HG02870 (cell line): Measurements from ENCODE around the gene DMPK.
A peak's percentile ranks its signal among the peaks of the same experiment; 100 is the strongest.

Experiments used
- ATAC-seq: cut with Tn5 transposase; IDR thresholded peaks from one replicate; pipeline ENCODE4 v1.9.1; 2021; ENCODE audit warnings: mild to moderate bottlenecking, moderate library complexity; ENCODE audit not compliant: unreplicated experiment

The DMPK gene

GRCh38 chr19:45789035-45789786 is 6.9 kb upstream of the DMPK start:
- no peak for ATAC-seq

- no peak for ATAC-seq
Measured at GRCh38 chr19:45786533-45786894, 4.2 kb upstream of the DMPK start.

GRCh38 chr19:45785781-45786532 is 3.7 kb upstream of the DMPK start:
- no peak for ATAC-seq

- ATAC-seq: no peak
Measured at GRCh38 chr19:45785097-45785496, 2.8 kb upstream of the DMPK start.

- no peak for ATAC-seq
Measured at GRCh38 chr19:45784096-45784495, 1.8 kb upstream of the DMPK start.

- ATAC-seq: no peak
Measured at GRCh38 chr19:45782820-45783785, 813 bp upstream of the DMPK start.

GRCh38 chr19:45781214-45782161 is 802 bp downstream of the DMPK start:
- no peak for ATAC-seq

GRCh38 chr19:45780448-45781213 is 1.7 kb downstream of the DMPK start:
- ATAC-seq: no peak

GRCh38 chr19:45780146-45780447 is 2.2 kb downstream of the DMPK start:
- no peak for ATAC-seq

- peak; percentile 76 for ATAC-seq
Measured at GRCh38 chr19:45779231-45780145, 2.8 kb downstream of the DMPK start.

GRCh38 chr19:45778010-45778661 is 4.2 kb downstream of the DMPK start:
- ATAC-seq: no peak

GRCh38 chr19:45777395-45777961 is 4.8 kb downstream of the DMPK start:
- no peak for ATAC-seq

- no peak for ATAC-seq
Measured at GRCh38 chr19:45774765-45775164, 7.5 kb downstream of the DMPK start.

GRCh38 chr19:45773384-45773783 is 8.9 kb downstream of the DMPK start:
- ATAC-seq: no peak

- ATAC-seq: no peak
Measured at GRCh38 chr19:45772912-45773311, 9.4 kb downstream of the DMPK start.

GRCh38 chr19:45772130-45772840 is 10.0 kb downstream of the DMPK start:
- no peak for ATAC-seq

- no peak for ATAC-seq
Measured at GRCh38 chr19:45771311-45771933, 10.9 kb downstream of the DMPK start.
